HG03571 (cell line): ENCODE data around the gene PPFIBP1.
"Not testable (repeated sequence)": the region's sequence is repeated elsewhere in the genome, so short reads cannot be mapped to it uniquely, and the experiment has no call there.

ENCODE experiments used
- ATAC-seq: cut with Tn5 transposase; IDR thresholded peaks from one replicate; pipeline ENCODE4 v1.9.1; 2021; ENCODE audit not compliant: unreplicated experiment

Gene PPFIBP1

DNA sequence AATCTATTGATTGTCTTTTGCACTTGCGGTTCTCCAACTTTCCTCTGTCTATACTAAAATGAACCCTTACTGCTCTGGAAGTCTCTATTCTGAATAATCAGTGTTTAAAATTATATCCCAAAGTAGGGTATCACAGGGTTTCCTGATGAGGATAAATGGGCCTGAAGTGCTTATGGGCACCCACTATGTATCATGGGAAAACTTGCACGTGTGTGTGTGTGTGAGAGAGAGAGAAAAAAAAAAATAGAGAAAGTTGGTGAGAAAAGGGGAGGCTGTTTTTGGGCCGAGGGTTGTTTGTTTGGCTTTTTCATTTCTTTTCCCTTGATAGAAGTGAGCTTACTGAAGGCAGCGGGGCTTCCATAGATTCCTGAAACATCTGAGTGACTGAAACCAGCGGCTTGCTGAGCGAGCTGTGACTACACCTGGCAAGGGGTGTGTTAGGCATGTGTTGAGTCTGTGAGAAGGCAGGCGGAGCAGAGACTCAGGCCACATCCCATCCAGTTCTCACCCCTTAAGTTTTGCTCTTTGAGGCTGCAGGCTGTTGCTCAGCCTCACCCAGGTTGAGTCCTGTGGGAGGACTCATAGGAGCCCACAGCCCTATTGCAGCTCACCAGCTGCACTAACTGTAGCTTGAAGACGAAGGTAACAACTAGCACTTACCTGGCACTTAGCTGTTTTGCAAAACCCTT is 17.2 kb downstream of the PPFIBP1 start:
- ATAC-seq, result no peak

DNA sequence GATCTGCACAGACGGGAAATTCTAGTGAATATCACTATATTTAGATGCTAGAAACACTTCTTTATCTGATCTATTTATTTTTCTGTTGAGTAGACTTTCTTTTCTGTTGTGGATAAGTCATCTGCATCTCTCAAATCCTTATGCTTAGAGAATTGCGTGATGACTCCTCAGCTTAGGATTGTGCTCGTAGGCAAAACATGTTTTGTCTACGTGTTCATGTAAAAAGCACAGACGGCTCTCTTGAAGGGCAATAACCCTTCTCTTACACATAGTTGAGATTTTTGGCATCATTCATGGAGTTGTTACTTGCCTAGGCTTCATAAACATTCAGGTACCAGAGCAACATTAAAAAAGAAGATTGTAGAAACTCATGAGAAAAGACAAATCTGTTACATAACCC is 18.6 kb downstream of the PPFIBP1 start:
- ATAC-seq, result no peak

DNA sequence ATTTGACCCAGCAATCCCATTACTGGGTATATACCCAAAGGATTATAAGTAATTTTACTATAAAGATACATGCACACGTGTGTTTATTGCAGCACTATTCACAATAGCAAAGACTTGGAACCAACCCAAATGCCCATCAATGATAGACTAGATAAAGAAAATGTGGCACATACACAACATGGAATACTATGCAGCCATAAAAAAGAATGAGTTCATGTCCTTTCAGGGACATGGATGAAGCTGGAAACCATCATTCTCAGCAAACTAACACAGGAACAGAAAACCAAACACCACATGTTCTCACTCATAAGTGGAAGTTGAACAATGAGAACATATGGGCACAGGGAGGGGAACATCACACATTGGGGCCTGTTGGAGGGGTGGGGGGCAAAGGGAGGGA is 20.9 kb downstream of the PPFIBP1 start:
- not testable (repeated sequence) for ATAC-seq

DNA sequence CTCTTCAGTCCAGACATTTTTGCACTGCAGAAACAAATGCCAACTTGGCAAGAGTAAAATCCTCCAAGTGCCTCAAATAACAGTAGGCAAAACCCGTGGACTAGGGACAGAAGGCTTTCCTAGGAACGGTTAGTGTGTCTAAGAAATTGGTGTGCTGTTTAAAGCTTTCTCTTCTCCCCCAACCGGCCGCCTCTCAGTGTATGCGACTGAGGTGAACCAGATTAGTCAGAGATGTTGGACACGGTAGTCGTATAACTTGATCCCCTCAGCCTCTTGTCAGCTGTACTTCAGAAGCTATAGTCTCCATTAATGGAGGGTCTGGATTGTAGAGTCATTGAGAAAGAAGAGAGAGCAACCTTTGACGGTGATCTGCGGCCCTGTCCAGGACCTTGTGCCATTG is 21.7 kb downstream of the PPFIBP1 start:
- ATAC-seq, result no peak

DNA sequence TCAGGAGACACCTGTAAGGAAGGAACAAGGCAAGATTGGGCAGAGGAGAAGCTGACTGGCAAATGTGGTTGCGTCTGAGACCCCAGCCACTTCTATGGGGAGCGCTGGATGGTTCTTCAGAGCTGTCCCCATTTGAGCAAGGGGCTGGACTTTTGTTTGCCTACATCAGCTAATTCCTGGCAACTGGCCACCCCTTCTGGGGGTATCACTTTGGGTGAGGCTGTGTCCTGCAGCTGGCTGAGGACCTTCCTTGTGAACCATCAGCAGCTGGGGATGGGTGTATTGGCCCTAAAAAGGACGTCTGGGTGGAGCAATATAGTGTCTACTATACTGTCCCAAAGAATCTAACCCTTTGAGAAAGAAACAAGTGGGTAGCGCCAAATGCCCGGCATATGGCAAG is 23.6 kb downstream of the PPFIBP1 start:
- ATAC-seq, result no peak

DNA sequence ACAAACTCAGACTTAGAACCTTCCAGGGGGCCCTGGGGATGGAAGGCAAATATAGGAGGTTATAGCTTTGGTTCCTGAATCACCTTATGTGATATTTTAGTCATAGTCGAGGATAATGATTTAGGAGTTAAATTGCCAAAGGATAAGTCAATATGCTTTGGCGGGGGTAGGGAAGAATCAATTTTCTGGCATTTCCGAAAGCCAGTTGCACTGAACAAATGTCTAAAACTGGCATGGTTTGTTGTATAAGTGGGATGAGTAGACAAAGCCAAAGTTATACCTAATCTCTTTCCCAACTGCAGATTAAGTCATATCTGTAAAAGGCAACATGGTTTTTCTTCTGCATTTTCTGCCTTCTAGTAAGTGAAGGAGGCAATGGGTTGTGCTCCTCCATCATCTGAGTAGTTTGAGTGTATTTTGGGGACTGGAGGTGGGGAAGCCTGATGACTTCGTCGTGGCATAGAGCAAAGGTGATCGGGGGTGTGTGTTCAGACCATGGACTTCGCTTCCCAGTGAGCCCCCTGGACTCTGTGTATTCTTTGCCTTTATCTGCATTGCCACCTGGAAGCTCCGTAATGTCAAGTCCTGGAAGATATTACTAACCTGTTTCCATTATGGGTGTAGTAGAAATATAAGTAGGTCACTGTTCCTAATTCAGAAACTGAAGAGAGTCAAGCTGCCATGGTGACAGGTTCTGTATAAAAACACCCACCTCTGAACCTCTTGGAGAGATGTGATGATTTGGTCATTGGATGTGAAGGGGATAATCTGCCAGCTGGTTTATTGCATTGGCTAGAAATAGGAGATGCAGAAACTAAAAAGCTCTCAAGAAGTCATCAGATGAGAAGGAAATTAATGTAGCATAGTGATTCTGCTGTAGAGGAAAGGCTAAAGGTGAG is 24.5 kb downstream of the PPFIBP1 start:
- ATAC-seq, result no peak

DNA sequence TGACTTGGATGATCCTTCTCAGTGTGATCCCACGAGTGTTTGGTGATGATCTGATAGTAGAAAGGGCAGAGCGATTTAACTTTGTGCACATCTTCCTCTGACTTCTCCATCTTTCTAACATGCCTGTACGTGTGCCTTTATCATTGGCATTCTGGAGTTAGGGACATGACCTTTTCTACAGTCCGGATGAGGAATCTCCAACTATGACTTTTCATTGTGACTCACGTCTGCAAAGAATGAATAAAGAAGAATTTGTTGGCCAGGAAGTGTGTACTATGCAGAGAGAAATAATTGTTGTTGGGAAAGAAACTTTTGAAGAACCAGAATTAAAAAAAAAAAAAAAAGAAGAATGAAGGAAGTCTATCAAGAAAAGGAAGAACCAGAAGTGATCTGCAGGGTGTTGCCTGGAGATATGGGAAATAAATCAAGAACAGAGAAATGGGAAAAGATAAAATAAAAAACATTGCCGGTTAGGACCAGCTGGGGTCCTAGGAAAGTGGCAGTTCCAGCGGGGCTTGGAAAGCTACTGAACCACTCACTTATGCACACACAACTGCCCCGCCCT is 25.3 kb downstream of the PPFIBP1 start:
- no peak for ATAC-seq

DNA sequence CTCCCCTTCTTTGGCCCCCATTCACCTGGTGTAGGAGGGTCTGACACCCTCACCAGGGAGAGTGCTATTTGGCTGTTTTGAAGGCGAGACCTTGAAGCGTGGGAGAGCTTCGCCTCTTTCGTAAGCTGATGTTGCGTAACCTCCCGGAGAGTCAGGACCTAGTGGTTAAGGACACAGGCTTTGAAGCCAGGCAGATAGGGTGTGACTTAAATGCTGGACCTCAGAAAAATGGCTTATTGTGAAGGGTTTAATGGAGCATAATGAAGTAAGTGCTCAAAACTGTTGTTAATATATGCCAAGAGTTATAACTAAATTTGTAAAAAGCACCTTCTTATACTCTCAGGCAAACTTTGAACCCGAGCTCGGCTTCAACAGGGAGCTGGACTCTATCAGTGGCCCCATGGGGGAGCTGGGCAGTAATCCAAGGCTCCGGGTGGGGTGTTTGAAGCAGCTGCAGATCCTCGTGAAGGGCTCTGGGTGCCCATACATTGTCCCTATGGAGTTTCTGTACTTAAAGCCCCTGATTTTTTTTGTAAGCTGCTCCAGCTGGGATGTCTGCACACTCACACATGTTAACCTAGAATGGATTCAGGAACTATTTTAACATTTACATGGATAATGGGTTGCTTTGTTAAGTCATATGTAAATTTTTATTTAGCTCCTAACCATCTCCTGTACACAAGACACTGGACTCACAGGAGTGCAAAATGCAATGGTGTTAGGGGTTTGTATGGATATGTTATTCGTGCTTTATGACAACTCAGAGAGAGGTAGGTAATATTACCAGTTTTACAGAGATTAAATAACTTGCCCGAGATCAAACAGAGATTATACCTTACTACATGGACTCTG is 26.0 kb downstream of the PPFIBP1 start:
- ATAC-seq, result no peak

DNA sequence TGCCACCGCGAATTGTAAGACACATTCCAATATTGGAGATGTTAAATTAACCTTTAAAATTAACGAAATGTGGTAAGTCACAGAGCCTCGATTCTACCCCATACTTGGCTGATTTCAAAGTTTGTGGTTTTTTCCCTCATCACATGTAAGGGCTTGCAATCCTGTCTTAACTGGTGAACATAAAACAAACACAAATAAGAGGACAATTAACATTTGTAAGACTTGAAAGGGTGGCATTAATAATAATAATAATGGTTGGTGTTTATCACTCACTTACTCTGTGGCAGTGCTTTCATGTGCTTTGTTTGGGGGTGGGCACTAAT is 26.6 kb downstream of the PPFIBP1 start:
- no peak for ATAC-seq

DNA sequence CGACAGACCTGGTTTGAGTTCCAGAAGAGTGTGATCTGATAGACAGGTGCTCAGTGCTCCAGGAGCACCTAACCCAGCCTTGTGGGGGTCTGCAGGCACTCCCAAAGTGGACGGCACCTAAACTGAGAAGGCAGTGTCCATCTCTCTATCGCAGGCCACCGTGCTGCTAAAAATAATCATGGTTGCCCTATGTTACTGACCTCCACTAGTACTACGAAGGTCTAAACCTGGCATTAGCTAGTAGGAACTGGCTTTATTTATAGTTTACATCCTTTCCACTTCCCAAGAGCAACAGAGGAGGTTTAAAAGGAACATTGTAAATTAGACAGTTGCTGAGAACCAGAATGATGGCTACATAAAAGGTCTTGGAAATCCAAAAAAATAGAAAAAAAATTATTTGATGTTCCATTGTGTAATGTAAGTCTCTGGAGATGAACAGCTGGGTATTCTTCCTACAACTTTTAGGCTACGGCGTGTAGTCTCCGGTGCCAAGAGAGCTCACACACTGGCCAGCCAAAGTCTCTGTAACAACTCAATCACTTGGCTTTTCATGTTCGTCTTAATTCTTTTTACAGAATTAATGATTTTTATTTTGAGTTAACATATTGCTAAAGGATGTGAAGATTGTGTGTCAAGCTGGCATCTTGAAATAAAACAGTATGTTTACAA is 27.3 kb downstream of the PPFIBP1 start:
- ATAC-seq, result no peak

DNA sequence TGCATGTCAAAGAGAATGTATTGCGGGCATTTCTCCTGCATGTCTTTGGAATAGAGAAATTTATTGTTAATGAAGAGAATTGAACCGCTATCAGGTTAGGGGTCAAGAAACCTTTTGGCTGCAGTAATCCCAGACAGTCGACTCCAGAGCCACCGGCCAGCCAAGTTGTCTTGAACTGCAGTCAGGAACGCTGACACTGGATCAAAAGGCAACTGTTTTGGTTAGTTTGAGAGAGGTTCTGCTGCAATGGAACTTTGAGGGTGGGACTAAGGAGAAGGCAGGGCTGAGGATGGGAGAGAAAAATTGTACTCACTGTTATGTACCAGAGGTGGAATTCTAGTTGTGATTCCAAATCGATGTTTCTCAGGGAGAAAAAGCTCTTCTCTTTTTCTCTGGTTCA is 28.2 kb downstream of the PPFIBP1 start:
- ATAC-seq, result no peak

DNA sequence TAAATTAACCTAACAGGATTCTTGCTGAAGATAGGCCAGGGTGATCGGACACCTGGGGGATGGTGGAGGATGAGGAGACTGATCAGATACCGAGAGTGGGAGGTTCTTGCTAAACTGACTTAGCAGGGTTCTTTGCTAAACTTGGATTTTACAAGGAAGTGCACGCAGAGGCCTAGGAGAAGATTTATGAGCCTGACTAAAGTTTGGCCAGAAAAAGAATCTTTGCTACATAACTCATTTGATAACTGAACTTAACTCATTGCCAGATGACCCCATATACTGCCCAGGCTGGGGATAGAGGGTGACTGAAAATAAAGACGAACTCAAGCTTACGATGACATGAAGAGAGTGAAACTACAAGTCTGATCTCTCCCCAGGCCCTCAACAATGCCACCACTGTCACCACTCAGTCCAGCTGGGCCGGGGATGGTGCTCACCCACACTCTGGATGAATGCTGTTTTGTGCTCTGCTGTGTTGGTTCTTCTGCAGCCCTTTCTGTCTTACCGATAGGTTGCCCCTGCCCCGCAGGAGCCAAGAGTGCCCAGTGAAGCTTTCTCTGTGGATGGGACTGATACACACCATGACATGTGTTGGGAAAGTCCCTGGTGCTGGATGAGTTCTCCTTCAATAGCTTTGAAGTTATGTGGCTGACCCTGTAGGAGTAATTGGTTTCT is 29.0 kb downstream of the PPFIBP1 start:
- no peak for ATAC-seq

DNA sequence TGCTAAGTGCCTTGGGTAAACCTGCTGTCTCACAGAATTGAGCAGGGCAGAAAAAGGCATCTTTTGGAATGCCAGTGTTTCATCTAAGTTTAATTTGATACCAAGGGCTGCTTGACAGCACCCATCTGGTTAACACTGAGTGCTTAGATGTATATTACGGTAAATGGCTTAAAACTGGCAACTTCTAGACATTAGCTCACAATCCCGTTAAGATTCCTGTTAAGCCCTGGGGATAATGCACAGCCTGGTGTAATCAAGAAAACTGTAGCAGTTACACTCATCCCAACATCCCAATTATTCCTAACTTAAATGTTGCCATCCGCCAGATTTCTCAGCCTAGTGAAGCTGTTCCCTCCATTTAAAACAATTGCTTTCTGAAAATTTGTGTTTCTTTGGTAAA is 29.9 kb downstream of the PPFIBP1 start:
- no peak for ATAC-seq

DNA sequence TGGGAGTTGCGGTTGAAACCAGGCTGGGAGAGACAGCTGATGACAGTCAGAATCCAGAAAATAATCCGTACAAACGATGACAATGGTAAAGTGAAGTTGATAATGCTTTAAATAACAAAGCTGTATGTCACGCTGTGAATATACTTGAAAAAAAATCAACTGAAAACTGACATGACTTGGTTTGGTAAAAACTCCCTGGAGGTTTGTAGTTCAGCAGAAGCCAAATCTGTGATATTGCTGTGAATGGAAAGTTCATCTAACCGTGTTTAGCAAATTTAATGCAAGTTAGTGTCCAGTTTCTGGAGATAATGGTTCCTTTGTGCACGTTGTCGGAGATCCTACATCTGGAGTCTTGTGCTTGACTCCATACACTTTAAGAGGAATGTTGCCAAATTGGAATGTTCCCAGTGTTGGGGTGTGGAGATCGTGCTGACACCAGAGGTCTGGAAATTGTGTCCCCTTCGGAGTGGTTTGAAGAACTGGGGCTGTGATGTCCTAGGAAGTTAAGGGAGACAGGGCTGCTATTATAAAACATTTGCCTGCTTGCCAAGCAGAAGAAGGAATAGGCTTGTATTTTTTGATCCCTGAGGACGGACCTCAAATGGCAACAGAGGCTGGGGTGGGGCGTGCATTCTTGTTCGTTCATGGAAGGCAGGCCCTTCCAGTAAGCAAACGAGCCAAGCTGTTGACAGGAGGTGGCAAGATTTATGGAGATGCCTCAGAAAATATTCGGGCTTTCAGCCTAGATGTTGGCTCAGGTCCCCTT is 30.6 kb downstream of the PPFIBP1 start:
- no peak for ATAC-seq

DNA sequence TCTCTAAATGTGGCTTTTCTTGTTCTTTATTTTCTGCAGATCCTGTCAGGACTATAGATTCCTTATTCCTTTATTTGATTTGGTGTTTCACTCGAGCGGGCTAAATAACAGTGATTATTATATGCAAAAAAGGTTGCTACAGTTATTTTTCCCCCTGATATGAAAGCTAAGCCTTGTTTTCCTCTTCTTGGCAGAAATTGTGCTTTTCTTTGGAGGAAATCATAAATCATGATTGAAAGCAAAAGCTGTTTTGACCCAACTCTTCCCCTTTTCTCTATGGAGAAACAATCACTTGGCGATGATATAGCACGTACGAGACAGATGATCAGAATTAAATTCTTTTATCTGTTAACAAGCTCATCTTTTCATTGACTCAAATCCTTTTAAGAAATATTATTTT is 31.4 kb downstream of the PPFIBP1 start:
- ATAC-seq, result no peak

DNA sequence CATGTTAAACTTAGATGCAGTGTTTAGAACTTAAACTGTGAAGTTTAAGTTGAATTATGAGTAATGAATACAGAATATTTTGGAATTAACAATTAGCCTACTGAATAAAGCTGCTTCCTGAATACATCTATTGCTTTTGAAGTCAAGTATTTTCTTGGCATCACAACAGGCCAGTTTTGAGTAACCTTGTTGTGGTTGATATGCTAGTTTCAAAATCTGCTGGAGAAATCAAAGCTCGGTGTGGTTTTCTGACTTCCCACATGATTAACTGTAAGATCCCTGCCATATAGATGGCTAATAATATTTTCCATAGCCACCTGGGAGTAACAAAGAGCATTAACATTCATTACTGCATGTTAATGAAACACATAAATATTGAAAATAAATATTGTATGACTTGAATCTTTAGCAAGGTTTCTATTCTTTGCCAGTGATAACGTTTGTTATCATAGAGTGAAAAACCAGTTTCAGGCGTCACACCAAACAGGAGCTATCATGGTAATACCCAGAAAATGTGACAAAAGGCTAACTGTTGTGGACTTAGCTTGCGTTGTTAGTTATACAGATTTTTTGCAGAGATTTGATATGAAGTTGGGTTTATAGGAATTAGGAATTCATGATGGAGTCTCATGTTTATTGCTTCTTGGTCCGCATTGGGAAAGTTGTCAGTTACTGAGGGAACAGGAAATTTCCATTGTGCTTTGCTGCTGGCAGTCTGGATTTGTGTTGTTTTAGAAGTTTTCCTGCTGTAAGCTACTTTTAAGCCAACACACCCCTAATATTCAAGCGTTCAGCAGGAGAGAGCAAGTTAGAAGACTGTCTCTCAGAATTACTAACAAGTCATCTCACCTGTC is 32.1 kb downstream of the PPFIBP1 start:
- no peak for ATAC-seq

DNA sequence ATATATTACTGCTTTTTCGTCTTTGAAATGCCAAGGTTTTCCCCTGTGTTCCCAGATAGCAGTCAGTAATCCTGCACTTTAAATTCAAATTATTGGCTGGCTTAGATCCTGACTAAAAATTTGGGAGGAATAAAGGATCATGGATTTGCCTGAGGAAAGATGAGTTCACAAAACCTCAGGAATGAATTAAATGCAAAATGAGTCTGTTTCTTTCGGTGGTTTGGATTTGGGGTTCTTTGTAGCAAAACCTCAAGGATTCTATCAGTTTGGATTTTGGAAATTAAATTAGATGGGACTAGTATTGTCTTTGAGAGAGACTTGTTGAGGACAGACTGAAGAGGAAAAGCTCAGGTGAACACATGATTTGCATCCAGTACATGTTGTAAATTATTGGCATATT is 36.1 kb downstream of the PPFIBP1 start:
- ATAC-seq, result no peak

DNA sequence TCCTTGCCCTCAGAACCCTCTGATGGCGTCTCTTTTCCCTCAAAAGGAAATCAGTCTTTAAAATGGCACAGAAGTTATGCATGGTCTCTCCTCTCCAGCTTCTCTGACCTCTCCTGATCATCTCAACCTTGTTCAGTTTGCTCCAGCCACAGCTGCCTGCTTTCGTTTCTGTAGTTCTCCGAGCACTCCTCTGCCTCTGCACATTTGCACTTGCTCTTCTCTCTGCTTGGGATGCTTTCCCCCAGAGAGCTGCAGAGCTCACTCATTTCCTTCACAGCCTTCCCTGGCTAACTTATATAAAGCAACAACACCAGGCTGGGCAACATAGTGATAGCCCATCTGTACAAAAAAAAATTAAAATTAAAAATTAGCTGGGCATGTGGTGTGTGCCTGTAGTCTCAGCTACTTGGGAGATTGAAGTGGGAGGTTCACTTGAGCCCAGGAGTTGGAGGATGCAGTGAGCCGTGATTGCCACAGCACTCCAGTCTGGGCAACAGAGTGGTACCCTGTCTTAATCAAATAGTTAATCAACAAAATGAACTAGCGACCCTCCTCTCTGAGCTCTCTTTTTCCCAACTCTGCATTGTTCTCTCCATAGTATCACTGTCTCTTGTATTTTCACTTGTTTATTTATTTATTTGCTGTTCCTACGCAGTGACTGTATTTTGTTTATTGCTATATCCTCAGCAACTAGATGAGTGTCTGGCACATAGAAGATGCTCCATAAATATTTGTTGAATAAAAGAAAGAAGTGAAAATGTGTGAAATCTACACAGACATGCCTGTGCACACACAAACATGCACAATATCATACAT is 37.7 kb downstream of the PPFIBP1 start:
- no peak for ATAC-seq
